Duodenal mucosa (tissue), 2 donors: ENCODE measurements around the gene TSEN15.
"Not testable (repeated sequence)": the region's sequence is repeated elsewhere in the genome, so short reads cannot be mapped to it uniquely, and the experiment has no call there.

ENCODE experiments used
- H3K27ac ChIP-seq: one replicate; pipeline ENCODE4 v1.7.0; 2013; ENCODE audit warnings: low read depth, low read length
- H3K27me3 ChIP-seq, 2 donors: one replicate each; pipeline ENCODE4 v1.7.0; 2013; ENCODE audit warnings: low read length in 2 of 2, control low read depth in 1 of 2; ENCODE audit not compliant: insufficient read depth in 2 of 2, control insufficient read depth in 1 of 2
- H3K36me3 ChIP-seq, 2 donors: one replicate each; pipeline ENCODE4 v1.7.0; 2013; ENCODE audit warnings: low read length in 2 of 2, control low read depth in 1 of 2; ENCODE audit not compliant: insufficient read depth in 2 of 2, control insufficient read depth in 1 of 2
- H3K4me1 ChIP-seq, 2 donors: one replicate each; pipeline ENCODE4 v1.7.0; 2013; ENCODE audit warnings: low read length in 2 of 2, control low read depth in 1 of 2; ENCODE audit not compliant: insufficient read depth in 2 of 2, control insufficient read depth in 1 of 2
- H3K4me3 ChIP-seq, 2 donors: one replicate each; pipeline ENCODE4 v1.7.0; 2013; ENCODE audit warnings: low read length in 2 of 2, low read depth in 1 of 2
- H3K9ac ChIP-seq, 2 donors: one replicate each; pipeline ENCODE4 v1.7.0; 2013; ENCODE audit warnings: low read length in 2 of 2, low read depth in 1 of 2
- H3K9me3 ChIP-seq, 2 donors: one replicate each; pipeline ENCODE4 v1.7.0; 2013; ENCODE audit warnings: low read length in 2 of 2, control low read depth in 1 of 2; ENCODE audit not compliant: control insufficient read depth in 1 of 2

Gene TSEN15

DNA sequence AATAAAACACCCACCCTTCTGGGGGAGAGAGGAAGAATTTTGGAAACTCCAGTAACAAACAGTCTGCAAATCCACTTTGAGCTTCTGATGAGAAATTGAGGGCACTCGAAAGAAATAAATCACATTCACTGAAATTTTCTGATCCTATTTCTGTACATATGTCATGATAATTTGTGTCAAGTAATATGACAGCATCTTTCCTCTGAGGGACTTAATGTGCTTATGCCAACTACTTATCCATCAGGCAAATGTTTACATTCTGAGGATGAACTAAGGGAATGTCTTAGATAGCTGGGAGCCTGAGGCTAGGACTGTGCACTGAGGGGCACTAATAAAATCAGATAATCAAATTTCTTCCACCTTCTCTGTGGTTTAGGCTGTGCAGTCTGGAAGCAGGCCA lies 44.5 kb downstream of the TSEN15 start:
- Histone ChIP-seq H3K36me3 (no peaks in the 10 kb centered on the region), H3K9me3 (no peaks in the 10 kb centered on the region), H3K4me3 (no peak overlapping the region), H3K9ac (no peak overlapping the region), H3K27ac (no peak overlapping the region), H3K4me1 (no peaks in the 10 kb centered on the region), H3K27me3 (no peaks in the 10 kb centered on the region)

DNA sequence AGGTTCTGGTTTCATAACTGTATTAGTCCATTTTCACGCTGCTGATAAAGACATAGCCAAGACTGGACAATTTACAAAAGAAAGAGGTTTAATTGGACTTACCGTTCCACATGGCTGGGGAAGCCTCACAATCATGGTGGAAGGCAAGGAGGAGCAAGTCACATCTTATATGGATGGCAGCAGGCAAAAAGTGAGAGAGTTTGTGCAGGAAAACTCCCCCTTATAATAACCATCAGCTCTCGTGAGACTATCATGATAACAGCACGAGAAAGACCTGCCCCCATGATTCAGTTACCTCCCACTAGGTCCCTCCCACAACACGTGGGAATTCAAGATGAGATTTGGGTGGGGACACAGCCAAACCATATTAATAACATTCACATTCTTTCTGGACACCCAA lies 45.0 kb downstream of the TSEN15 start:
- not testable (repeated sequence) for H3K4me1 ChIP-seq, H3K9me3 ChIP-seq, H3K9ac ChIP-seq, H3K4me3 ChIP-seq, H3K27me3 ChIP-seq, H3K36me3 ChIP-seq, H3K27ac ChIP-seq

DNA sequence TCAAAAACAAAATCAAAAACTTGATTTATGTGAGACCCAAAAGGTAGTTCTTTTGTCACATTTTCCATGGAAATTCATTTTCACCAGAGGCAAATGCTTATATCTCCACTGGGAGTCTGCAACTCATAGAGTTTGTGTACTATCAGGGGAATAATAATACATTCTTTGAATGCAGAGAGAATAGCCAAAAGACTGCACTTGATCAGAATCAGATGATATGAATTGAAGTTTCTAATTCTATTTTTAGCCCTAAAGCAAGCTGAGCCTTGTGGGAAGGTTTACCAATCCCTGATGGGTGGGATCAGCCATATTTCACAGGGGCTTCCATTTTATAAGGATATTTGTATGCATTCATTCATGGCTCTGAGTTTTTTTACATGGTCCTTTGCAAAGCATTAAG lies 49.6 kb downstream of the TSEN15 start:
- Histone ChIP-seq H3K9ac (no peak overlapping the region), H3K27me3 (no peaks in the 10 kb centered on the region), H3K27ac (no peak overlapping the region), H3K4me1 (no peaks in the 10 kb centered on the region), H3K36me3 (no peaks in the 10 kb centered on the region), H3K4me3 (no peak overlapping the region), H3K9me3 (no peaks in the 10 kb centered on the region)

DNA sequence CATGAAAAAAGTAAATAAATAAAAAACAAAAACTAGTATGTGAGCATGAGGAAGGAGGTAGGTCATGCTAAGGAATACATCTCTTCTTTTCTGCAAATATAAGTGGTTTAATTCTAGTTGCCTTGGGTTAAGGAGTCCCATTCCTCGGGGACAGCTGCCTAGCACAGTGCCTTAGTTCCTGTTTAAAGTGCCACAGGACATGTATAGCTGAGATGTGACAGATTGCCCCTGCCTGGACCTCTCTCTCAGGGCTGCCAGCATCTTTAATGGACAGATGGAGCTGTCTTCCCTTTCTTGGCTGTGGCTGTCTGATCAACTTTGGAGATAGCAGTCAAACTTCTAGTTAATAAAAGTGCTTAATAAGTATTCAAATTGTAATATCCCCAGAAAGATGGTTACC lies 50.0 kb downstream of the TSEN15 start:
- Histone ChIP-seq H3K9ac (no peak overlapping the region), H3K9me3 (no peaks in the 10 kb centered on the region), H3K4me3 (no peak overlapping the region), H3K4me1 (no peaks in the 10 kb centered on the region), H3K27ac (no peak overlapping the region), H3K36me3 (no peaks in the 10 kb centered on the region), H3K27me3 (no peaks in the 10 kb centered on the region)

DNA sequence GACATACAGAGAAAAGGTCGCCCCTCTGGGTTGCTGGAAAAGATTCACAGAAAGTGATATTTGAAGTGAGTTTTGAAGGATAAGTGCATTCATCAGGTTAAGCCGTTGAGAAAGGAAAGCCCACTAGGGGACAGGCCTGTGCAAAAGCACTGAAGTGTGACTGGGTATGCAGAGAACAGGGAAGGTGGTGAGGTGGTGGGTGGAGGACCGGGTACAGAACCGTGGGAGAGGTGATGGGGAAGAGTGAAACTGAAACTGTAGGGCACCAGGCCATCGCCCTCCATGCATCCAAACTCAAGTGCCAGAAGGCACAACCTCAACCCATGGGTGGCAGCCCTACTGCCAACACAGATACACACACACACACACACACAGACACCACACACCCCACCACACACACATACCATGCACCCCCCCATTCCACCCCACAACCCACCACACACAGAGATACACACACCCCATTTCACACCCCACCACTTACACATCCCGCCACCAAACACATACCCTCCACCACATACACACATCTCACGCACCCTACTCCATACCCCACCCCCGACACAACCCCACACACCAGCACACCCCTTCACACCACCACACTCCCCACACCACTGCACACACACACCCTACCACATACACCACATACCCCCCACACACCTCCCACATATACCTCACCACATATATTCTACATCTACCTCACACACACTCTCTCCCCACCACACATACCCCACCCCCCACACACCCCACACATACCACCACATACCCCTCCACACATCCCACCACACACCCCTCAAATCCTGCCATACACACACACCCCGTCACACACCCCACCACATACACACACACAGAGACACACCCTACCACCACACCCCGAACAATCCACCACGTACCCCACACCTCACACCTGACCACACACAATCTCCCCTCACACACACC lies 59.0 kb downstream of the TSEN15 start:
- Histone ChIP-seq H3K36me3 (no peaks in the 10 kb centered on the region), H3K4me1 (no peaks in the 10 kb centered on the region), H3K27ac (no peak overlapping the region), H3K9me3 (peaks cover 0 to 4% of the 10 kb centered on the region in 2 donors), H3K9ac (no peak overlapping the region), H3K27me3 (no peaks in the 10 kb centered on the region), H3K4me3 (no peak overlapping the region)

DNA sequence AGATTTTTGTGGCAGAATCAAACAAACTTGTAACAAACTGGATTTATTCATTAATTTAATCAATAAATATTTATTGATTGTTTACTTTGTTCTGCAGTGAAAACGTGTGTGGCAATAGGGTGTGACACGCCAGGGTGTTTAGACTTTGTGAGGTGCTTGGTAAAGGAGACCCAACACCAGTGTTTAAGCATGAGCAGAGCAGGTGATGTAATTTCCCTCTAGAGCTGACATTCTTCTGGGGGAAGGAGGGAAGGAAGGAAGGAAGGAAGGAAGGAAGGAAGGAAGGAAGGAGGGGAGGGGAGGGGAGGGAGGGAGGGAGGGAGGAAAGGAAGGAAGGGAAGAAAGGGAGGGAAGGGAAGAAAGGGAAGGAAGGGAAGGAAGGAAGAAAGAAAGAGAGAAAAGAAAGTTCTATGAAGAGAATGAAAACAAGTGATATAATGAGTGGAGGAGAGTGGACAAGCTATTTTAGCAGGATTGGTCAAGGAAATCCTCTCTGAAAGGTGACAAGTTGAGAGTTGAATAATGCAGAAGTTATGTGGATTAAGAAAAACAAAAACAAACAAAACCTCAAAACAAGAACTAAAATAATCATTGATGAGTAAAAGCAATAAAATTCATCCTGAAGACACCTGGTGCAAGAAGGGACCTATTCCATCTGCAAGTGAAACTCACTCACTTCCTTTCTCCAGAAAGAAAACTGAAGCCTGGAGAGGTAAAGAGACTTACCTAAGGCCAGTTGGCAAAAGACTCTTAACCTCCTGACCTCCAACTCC lies 60.8 kb downstream of the TSEN15 start:
- Histone ChIP-seq H3K9me3 (no peaks in the 10 kb centered on the region), H3K9ac (no peak overlapping the region), H3K27me3 (no peaks in the 10 kb centered on the region), H3K36me3 (no peaks in the 10 kb centered on the region), H3K4me3 (no peak overlapping the region), H3K27ac (no peak overlapping the region), H3K4me1 (no peaks in the 10 kb centered on the region)

DNA sequence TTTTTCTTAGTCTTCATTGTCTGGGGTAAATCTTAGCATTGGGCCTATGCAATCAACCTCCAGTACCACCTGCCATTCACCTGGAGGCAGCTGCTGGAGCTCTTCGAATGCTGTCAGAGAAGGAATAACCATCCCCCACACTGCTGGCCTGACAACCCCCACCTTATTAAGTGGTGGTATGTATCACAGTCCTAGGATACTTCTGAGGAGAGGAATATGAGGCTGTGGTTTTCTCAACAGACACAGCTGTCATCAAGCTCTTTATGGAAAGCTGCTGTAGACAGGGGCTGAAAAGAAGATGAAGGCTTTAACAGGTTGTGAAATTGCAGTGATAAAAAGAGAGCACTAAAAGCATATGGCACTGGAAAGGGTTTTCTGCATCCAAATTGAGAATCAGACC lies 61.7 kb downstream of the TSEN15 start:
- no peaks in the 10 kb centered on the region for H3K36me3 ChIP-seq
- H3K27ac ChIP-seq: no peak overlapping the region
- no peaks in the 10 kb centered on the region for H3K27me3 ChIP-seq
- H3K9me3 ChIP-seq: no peaks in the 10 kb centered on the region
- no peak overlapping the region for H3K4me3 ChIP-seq
- no peak overlapping the region for H3K9ac ChIP-seq
- H3K4me1 ChIP-seq: no peaks in the 10 kb centered on the region

DNA sequence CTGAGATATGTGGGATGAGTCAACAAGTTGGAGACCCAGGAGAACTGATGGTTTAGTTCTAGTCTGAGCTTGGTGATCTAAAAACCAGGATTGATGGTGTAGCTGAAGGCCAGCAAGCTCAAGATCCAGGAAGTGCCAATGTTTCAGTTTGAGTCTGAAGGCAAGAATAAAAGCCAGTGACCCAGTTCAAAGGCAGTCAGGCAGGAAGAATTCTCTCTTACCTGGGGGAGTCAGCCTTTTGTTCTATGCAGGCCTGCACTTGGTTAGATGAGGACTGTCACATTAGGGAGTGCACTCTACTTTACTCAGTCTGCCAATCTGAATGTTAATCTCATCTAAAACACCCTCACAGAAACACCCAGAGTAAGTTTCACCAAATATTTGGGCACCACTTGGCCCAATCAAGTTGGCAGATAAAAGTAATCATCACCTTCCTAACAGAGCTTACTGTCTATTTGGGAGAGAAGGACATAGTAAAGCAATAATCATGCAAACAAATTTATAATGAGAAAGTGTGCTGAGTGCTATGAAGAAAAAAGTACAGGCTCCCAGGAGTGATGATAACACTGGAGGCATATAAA lies 63.4 kb downstream of the TSEN15 start:
- no peaks in the 10 kb centered on the region for H3K36me3 ChIP-seq
- H3K9me3 ChIP-seq: no peaks in the 10 kb centered on the region
- no peaks in the 10 kb centered on the region for H3K4me1 ChIP-seq
- no peak overlapping the region for H3K4me3 ChIP-seq
- H3K27ac ChIP-seq: no peak overlapping the region
- no peak overlapping the region for H3K9ac ChIP-seq
- H3K27me3 ChIP-seq: no peaks in the 10 kb centered on the region

DNA sequence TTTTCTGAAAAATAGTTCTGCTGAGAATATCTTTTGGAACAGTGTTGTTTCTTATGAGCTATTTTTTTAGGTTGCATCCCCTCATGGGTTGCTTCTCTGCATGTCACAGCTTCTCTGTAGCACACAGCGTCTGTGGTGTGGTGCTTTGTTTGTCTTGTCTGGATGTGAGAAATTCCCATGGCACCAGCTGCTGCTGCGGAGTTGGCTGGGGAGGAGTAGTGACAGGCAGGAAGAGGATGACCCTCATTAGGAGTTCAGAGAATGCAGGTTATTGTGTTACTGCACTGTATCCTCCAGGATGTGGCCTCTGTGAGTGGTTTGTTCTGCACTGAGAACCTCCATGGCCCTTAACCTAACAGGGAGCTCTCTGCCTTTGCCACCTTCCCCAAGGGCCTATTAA lies 64.8 kb downstream of the TSEN15 start:
- no peak overlapping the region for H3K27ac ChIP-seq
- H3K36me3 ChIP-seq: no peaks in the 10 kb centered on the region
- H3K4me1 ChIP-seq: no peaks in the 10 kb centered on the region
- no peaks in the 10 kb centered on the region for H3K9me3 ChIP-seq
- H3K9ac ChIP-seq: no peak overlapping the region
- no peaks in the 10 kb centered on the region for H3K27me3 ChIP-seq
- H3K4me3 ChIP-seq: no peak overlapping the region

DNA sequence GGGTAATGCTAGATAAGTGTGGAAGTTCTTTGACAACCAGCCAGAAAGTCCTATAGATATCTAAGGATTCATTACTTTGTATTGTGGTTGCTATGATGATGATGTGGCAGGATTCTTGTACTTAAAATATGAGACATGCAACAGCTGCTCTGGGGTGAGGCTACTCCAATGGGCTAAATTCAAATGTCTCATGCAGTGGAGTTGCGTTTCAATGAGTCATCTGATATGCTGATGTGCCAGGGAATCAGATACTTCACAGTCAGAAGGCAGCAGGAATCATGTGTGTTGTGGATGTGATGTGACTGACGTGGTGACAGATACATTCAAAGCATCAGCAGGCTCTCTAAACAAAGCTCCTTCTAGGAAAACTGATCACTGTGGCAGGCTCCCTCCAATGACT lies 66.5 kb downstream of the TSEN15 start:
- Histone ChIP-seq H3K36me3 (no peaks in the 10 kb centered on the region), H3K27ac (no peak overlapping the region), H3K4me3 (no peak overlapping the region), H3K9ac (no peak overlapping the region), H3K9me3 (no peaks in the 10 kb centered on the region), H3K4me1 (no peaks in the 10 kb centered on the region), H3K27me3 (no peaks in the 10 kb centered on the region)
